ENCODE measurements around the gene SRPK3.

SRPK3 gene

DNA sequence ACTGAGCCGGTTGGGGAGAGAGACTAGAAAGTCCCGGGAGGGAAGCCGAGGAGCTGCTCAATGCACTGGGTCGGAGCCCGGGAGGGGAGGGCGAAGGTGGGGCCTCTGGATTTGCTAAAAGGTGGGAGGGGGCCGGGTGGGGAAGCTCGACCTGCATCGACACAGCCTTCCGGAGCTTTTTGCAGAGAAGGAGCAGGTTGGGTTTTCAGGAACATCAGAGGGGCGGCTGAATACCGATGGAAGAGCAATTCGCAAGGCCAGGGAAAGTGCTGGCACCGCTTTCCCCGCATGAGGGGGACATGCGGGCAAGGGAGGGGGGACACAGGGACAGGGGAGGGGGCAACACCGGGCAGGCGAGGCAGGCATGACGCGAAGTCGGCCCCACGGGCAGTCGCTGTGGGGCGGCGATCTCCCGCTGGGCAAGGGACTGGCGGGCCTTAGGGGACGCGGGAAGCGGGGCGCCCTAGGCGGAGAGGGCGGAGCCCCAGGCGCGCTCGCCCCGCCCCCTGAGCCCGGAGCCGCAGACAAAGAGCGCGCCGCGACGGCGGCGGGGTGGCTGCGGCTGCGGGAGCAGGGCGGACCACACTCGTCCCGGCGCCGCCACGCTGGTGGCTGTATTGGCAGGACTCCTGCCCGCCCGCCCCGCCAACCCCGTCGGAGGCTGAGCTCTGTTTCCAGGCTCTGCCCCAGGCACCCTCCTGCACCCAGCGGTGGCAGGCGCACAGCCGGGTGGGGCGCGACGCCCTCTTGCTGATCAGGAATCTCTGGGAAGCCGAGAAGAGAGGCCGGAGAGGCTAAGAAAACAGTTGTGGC is 37.9 kb downstream of the SRPK3 start:
- Histone ChIP-seq H3K4me3 (replicated peaks; ENCODE audit: insufficient read depth, low read length) (no peak overlapping the region), H3K27ac (replicated peaks) (no peak overlapping the region), H3K27me3 (ENCODE audit: insufficient read depth, poor library complexity, severe bottlenecking) (peaks cover 16% of the 10 kb centered on the region)
- no peak for DNase-seq (ENCODE audit: low read depth in 1 of 2, low spot score in 1 of 2)
- TF ChIP-seq GABPA (IDR thresholded peaks at IDR 0.05; ENCODE audit: low read depth) (no peak), POLR2AphosphoS5 (IDR thresholded peaks at IDR 0.05; ENCODE audit: low read depth) (no peak), SPI1 (IDR thresholded peaks at IDR 0.05; ENCODE audit: borderline replicate concordance, low read depth) (no peak)
- TF ChIP-seq, protein P1, sequence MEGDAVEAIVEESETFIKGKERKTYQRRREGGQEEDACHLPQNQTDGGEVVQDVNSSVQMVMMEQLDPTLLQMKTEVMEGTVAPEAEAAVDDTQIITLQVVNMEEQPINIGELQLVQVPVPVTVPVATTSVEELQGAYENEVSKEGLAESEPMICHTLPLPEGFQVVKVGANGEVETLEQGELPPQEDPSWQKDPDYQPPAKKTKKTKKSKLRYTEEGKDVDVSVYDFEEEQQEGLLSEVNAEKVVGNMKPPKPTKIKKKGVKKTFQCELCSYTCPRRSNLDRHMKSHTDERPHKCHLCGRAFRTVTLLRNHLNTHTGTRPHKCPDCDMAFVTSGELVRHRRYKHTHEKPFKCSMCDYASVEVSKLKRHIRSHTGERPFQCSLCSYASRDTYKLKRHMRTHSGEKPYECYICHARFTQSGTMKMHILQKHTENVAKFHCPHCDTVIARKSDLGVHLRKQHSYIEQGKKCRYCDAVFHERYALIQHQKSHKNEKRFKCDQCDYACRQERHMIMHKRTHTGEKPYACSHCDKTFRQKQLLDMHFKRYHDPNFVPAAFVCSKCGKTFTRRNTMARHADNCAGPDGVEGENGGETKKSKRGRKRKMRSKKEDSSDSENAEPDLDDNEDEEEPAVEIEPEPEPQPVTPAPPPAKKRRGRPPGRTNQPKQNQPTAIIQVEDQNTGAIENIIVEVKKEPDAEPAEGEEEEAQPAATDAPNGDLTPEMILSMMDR (IDR thresholded peaks at IDR 0.05; ENCODE audit: insufficient read depth, low read length), result no peak
- TF ChIP-seq, protein P2, sequence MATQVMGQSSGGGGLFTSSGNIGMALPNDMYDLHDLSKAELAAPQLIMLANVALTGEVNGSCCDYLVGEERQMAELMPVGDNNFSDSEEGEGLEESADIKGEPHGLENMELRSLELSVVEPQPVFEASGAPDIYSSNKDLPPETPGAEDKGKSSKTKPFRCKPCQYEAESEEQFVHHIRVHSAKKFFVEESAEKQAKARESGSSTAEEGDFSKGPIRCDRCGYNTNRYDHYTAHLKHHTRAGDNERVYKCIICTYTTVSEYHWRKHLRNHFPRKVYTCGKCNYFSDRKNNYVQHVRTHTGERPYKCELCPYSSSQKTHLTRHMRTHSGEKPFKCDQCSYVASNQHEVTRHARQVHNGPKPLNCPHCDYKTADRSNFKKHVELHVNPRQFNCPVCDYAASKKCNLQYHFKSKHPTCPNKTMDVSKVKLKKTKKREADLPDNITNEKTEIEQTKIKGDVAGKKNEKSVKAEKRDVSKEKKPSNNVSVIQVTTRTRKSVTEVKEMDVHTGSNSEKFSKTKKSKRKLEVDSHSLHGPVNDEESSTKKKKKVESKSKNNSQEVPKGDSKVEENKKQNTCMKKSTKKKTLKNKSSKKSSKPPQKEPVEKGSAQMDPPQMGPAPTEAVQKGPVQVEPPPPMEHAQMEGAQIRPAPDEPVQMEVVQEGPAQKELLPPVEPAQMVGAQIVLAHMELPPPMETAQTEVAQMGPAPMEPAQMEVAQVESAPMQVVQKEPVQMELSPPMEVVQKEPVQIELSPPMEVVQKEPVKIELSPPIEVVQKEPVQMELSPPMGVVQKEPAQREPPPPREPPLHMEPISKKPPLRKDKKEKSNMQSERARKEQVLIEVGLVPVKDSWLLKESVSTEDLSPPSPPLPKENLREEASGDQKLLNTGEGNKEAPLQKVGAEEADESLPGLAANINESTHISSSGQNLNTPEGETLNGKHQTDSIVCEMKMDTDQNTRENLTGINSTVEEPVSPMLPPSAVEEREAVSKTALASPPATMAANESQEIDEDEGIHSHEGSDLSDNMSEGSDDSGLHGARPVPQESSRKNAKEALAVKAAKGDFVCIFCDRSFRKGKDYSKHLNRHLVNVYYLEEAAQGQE (IDR thresholded peaks at IDR 0.05; ENCODE audit: insufficient replicate concordance, low read depth), result no peak

DNA sequence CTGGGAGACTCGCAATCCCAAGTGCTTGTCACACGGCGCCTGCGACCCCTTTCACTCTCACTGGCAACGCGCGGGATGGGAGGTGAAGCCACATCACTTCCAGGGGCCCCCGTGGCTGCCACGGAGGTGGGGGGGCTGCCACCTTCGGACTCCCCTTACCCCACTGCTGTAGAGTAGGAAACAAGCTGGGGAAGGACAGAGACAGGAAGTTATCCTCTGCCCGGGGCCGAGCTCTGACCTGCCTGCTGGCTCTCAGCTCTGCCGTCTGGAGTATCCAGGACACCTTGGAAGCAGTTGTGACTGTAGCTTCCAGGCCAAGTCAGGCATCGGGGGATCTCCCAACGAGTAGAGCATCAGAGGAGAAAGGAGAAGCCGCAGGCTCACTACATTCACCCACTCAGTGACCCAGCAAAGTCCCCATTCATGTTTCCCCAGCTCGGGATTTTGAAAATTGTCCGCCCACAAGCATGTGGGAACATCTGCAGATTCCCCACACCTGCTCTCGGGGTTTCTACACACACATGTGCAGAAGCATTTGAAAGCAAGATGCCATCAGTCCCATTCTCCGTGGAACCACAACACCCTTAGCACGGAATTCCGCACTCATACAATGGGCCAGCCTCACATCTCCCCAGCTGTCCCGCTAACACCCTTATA is 38.7 kb downstream of the SRPK3 start:
- Histone ChIP-seq H3K27ac (replicated peaks) (no peak overlapping the region), H3K27me3 (ENCODE audit: insufficient read depth, poor library complexity, severe bottlenecking) (peaks cover 20% of the 10 kb centered on the region), H3K4me3 (replicated peaks; ENCODE audit: insufficient read depth, low read length) (no peak overlapping the region)
- no peak for TF ChIP-seq SPI1 (IDR thresholded peaks at IDR 0.05; ENCODE audit: borderline replicate concordance, low read depth)
- no peak for TF ChIP-seq POLR2AphosphoS5 (IDR thresholded peaks at IDR 0.05; ENCODE audit: low read depth)
- TF ChIP-seq, protein P1 (IDR thresholded peaks at IDR 0.05; ENCODE audit: insufficient read depth, low read length), result no peak
- TF ChIP-seq, protein P2 (IDR thresholded peaks at IDR 0.05; ENCODE audit: insufficient replicate concordance, low read depth), result no peak
- TF ChIP-seq GABPA (IDR thresholded peaks at IDR 0.05; ENCODE audit: low read depth), result no peak
- no peak for DNase-seq (ENCODE audit: low read depth in 1 of 2, low spot score in 1 of 2)

DNA sequence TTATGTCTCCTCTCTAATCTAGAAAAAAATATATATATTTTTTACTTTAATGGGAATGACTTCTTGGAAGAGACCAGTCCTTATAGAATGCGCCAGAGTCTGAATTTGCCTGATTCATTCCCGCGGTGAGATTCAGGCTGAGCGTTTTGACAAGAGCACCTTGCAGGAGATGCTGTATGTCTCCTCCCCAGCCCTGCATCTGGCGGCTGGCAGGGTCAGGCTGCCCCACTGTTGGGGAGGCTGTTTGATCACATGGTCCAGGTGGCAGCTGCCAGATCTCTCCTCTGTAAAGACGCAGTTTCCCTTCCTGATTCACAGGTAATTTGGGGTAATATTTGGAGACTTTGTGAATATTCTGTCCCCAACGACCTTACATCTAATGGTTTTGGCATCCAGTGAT is 39.8 kb downstream of the SRPK3 start:
- H3K4me3 ChIP-seq (replicated peaks; ENCODE audit: insufficient read depth, low read length), result no peak overlapping the region
- H3K27ac ChIP-seq (replicated peaks), result no peak overlapping the region
- H3K27me3 ChIP-seq (ENCODE audit: insufficient read depth, poor library complexity, severe bottlenecking), result peaks cover 22% of the 10 kb centered on the region
- TF ChIP-seq, protein P1 (IDR thresholded peaks at IDR 0.05; ENCODE audit: insufficient read depth, low read length), result no peak
- TF ChIP-seq GABPA (IDR thresholded peaks at IDR 0.05; ENCODE audit: low read depth), result no peak
- no peak for TF ChIP-seq POLR2AphosphoS5 (IDR thresholded peaks at IDR 0.05; ENCODE audit: low read depth)
- TF ChIP-seq, protein P2 (IDR thresholded peaks at IDR 0.05; ENCODE audit: insufficient replicate concordance, low read depth), result no peak
- TF ChIP-seq SPI1 (IDR thresholded peaks at IDR 0.05; ENCODE audit: borderline replicate concordance, low read depth), result no peak
- DNase-seq (ENCODE audit: low read depth in 1 of 2, low spot score in 1 of 2), result no peak
